SK-N-SH treated with all-trans-retinoic acid at 6 μM for 48 hours (cell line): Measurements from ENCODE around the gene KIRREL3.

Experiments used
- ARNTL ChIP-seq: fragments of 450-650 bp; formaldehyde crosslinking; IDR thresholded peaks from 2 replicates; pipeline ENCODE4 v1.5.0; 2020; ENCODE audit warnings: low read depth, mild to moderate bottlenecking, moderate library complexity, borderline replicate concordance
- RARB ChIP-seq: fragments of 250-450 bp; sonication (Bioruptor Pico); IDR thresholded peaks from 2 replicates; pipeline ENCODE4 v1.8.0; 2021; ENCODE audit warnings: mild to moderate bottlenecking, moderate library complexity
- ZC3H10 ChIP-seq: fragments of 250-450 bp; sonication (Bioruptor Pico); IDR thresholded peaks from 2 replicates; pipeline ENCODE4 v1.5.1; 2021; ENCODE audit warnings: mild to moderate bottlenecking, moderate library complexity
- ZFP3 ChIP-seq: fragments of 250-450 bp; sonication (Bioruptor Pico); IDR thresholded peaks from 2 replicates; pipeline ENCODE4 v1.5.0; 2020; ENCODE audit warnings: mild to moderate bottlenecking, moderate library complexity
- ZFP30 ChIP-seq: fragments of 450-650 bp; formaldehyde crosslinking; IDR thresholded peaks from 2 replicates; pipeline ENCODE4 v1.5.0; 2022; ENCODE audit warnings: mild to moderate bottlenecking, moderate library complexity
- ZNF8 ChIP-seq: fragments of 450-650 bp; formaldehyde crosslinking; IDR thresholded peaks from 2 replicates; pipeline ENCODE4 v1.5.0; 2020; ENCODE audit warnings: mild to moderate bottlenecking, moderate library complexity
- TF ChIP-seq, protein P1 (sequence below): fragments of 250-450 bp; sonication (Bioruptor Pico); IDR thresholded peaks from 2 replicates; pipeline ENCODE4 v1.8.0; 2021; ENCODE audit warnings: low read depth, mild to moderate bottlenecking, moderate library complexity, borderline replicate concordance
- TF ChIP-seq, protein P2 (sequence below): fragments of 250-450 bp; sonication (Bioruptor Pico); IDR thresholded peaks from 2 replicates; pipeline ENCODE4 v1.5.1; 2020; ENCODE audit warnings: low read depth, mild to moderate bottlenecking, moderate library complexity
- TF ChIP-seq, protein P3 (sequence below): fragments of 250-450 bp; sonication (Bioruptor Pico); IDR thresholded peaks from 2 replicates; pipeline ENCODE4 v1.8.0; 2020; ENCODE audit warnings: mild to moderate bottlenecking, moderate library complexity, borderline replicate concordance

DNA sequence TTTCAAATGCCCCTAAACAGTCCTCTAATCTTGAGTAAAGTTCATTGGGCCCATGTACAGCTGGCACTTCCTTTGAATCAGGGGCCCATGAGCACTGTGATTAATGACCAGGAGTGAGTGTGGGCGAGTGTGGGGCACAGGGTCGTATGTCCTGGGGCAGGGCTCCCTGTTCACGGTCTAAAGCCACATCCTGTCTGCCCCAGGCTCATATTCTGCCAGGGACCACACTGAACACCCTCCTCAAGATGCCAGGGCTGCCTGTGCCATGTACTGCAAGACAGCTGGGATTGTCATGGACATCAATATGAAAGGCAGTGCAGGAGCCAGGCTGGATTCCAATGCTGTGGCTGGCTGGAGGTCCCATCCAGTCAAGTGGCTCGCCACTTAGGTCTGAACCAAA, 130.5 kb downstream of the KIRREL3 start:
- TF ChIP-seq ZFP30 (CRISPR knock-in tag) (no peak), RARB (CRISPR knock-in tag) (no peak), ARNTL (CRISPR knock-in tag) (no peak), ZFP3 (CRISPR knock-in tag) (no peak), ZNF8 (no peak), ZC3H10 (CRISPR knock-in tag) (no peak)
- TF ChIP-seq, protein P1, sequence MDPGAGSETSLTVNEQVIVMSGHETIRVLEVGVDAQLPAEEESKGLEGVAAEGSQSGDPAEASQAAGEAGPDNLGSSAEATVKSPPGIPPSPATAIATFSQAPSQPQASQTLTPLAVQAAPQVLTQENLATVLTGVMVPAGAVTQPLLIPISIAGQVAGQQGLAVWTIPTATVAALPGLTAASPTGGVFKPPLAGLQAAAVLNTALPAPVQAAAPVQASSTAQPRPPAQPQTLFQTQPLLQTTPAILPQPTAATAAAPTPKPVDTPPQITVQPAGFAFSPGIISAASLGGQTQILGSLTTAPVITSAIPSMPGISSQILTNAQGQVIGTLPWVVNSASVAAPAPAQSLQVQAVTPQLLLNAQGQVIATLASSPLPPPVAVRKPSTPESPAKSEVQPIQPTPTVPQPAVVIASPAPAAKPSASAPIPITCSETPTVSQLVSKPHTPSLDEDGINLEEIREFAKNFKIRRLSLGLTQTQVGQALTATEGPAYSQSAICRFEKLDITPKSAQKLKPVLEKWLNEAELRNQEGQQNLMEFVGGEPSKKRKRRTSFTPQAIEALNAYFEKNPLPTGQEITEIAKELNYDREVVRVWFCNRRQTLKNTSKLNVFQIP (CRISPR knock-in tag) = no peak
- TF ChIP-seq, protein P2, sequence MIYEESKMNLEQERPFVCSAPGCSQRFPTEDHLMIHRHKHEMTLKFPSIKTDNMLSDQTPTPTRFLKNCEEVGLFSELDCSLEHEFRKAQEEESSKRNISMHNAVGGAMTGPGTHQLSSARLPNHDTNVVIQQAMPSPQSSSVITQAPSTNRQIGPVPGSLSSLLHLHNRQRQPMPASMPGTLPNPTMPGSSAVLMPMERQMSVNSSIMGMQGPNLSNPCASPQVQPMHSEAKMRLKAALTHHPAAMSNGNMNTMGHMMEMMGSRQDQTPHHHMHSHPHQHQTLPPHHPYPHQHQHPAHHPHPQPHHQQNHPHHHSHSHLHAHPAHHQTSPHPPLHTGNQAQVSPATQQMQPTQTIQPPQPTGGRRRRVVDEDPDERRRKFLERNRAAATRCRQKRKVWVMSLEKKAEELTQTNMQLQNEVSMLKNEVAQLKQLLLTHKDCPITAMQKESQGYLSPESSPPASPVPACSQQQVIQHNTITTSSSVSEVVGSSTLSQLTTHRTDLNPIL (CRISPR knock-in tag) = no peak
- TF ChIP-seq, protein P3, sequence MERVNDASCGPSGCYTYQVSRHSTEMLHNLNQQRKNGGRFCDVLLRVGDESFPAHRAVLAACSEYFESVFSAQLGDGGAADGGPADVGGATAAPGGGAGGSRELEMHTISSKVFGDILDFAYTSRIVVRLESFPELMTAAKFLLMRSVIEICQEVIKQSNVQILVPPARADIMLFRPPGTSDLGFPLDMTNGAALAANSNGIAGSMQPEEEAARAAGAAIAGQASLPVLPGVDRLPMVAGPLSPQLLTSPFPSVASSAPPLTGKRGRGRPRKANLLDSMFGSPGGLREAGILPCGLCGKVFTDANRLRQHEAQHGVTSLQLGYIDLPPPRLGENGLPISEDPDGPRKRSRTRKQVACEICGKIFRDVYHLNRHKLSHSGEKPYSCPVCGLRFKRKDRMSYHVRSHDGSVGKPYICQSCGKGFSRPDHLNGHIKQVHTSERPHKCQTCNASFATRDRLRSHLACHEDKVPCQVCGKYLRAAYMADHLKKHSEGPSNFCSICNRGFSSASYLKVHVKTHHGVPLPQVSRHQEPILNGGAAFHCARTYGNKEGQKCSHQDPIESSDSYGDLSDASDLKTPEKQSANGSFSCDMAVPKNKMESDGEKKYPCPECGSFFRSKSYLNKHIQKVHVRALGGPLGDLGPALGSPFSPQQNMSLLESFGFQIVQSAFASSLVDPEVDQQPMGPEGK (CRISPR knock-in tag) = no peak
